Neural cell (in vitro differentiated cells): Measurements from ENCODE around the gene MAPK1. TPM values are rescaled to one million over a fixed set of nuclear protein-coding genes. Genes with fewer than 3 reads are reported as not detected.

Experiments
- H2AFZ ChIP-seq: fragments of 200-600, 300-800 bp; sonication (generic), shearing (Covaris generic); 2 replicates; pipeline ENCODE4 v1.6.0; 2014; ENCODE audit warnings: low read depth, mild to moderate bottlenecking, antibody characterized with exemption, low read length, moderate library complexity
- H3F3A ChIP-seq: fragments of 200-600 bp; shearing (Covaris generic); 2 replicates; pipeline ENCODE4 v1.6.1; 2016; ENCODE audit warnings: mild to moderate bottlenecking, moderate library complexity, mixed read lengths, antibody characterized with exemption, low read length; ENCODE audit not compliant: insufficient read depth, poor library complexity, severe bottlenecking
- H3K27ac ChIP-seq: fragments of 200-600, 300-800 bp; sonication (generic), shearing (Covaris generic); 2 replicates; pipeline ENCODE4 v1.5.1; 2014; ENCODE audit warnings: mild to moderate bottlenecking, low read length, moderate library complexity
- H3K27me3 ChIP-seq: fragments of 300-800, 200-600 bp; sonication (generic), shearing (Covaris generic); 2 replicates; pipeline ENCODE4 v1.6.0; 2014; ENCODE audit warnings: mild to moderate bottlenecking, low read depth, low read length, moderate library complexity; ENCODE audit not compliant: insufficient read depth
- H3K36me3 ChIP-seq: fragments of 300-800, 200-600 bp; sonication (generic), shearing (Covaris generic); 2 replicates; pipeline ENCODE4 v1.5.1; 2014; ENCODE audit warnings: mild to moderate bottlenecking, antibody characterized with exemption, low read length, moderate library complexity; ENCODE audit not compliant: insufficient read depth
- H3K4me2 ChIP-seq: fragments of 300-800, 200-600 bp; sonication (generic), shearing (Covaris generic); 2 replicates; pipeline ENCODE4 v1.6.0; 2014; ENCODE audit warnings: mild to moderate bottlenecking, low read length
- H3K4me3 ChIP-seq: fragments of 300-800, 200-600 bp; sonication (generic), shearing (Covaris generic); 2 replicates; pipeline ENCODE4 v1.5.1; 2014; ENCODE audit warnings: mild to moderate bottlenecking, low read length, moderate library complexity
- H3K79me2 ChIP-seq: fragments of 200-600 bp; shearing (Covaris generic); replicated peaks from 2 replicates; pipeline ENCODE4 v1.6.0; 2014; ENCODE audit warnings: mild to moderate bottlenecking, low read length, moderate library complexity; ENCODE audit not compliant: insufficient read depth
- H3K9ac ChIP-seq: fragments of 300-800, 200-600 bp; sonication (generic), shearing (Covaris generic); 2 replicates; pipeline ENCODE4 v1.6.1; 2016; ENCODE audit warnings: mild to moderate bottlenecking, low read length, mixed read lengths
- H3K9me2 ChIP-seq: fragments of 200-600 bp; shearing (Covaris generic); 2 replicates; pipeline ENCODE4 v1.6.1; 2016; ENCODE audit warnings: mild to moderate bottlenecking, low read length, mixed read lengths; ENCODE audit not compliant: insufficient read depth
- H3K9me3 ChIP-seq: fragments of 200-600, 300-800 bp; sonication (generic), shearing (Covaris generic); 2 replicates; pipeline ENCODE4 v1.6.1; 2016; ENCODE audit warnings: mild to moderate bottlenecking, mixed run types, low read length, moderate library complexity, mixed read lengths
- H4K20me1 ChIP-seq: fragments of 200-600 bp; shearing (Covaris generic); 2 replicates; pipeline ENCODE4 v1.6.1; 2016; ENCODE audit warnings: mild to moderate bottlenecking, mixed run types; ENCODE audit not compliant: insufficient read depth
- EP300 ChIP-seq: fragments of 450-650 bp; conservative IDR thresholded peaks from 2 replicates; pipeline ENCODE4 v1.6.1; 2014; ENCODE audit warnings: antibody characterized with exemption, mild to moderate bottlenecking, moderate library complexity; ENCODE audit not compliant: poor library complexity, severe bottlenecking
- EZH2 ChIP-seq: fragments of 200-600, 300-800 bp; shearing (Covaris generic), sonication (generic); IDR thresholded peaks from 2 replicates; pipeline ENCODE4 v1.6.1; 2014; ENCODE audit warnings: antibody characterized with exemption, low read length, borderline replicate concordance, mild to moderate bottlenecking; ENCODE audit not compliant: insufficient read depth, poor library complexity, severe bottlenecking
- MXI1 ChIP-seq: fragments of 450-650 bp; conservative IDR thresholded peaks from 2 replicates; pipeline ENCODE4 v1.6.1; 2014; ENCODE audit warnings: antibody characterized with exemption, mild to moderate bottlenecking; ENCODE audit not compliant: poor library complexity, severe bottlenecking
- POLR2AphosphoS5 ChIP-seq: IDR thresholded peaks from 2 replicates; pipeline ENCODE4 v1.6.1; 2012
- RAD21 ChIP-seq: fragments of 450-650 bp; conservative IDR thresholded peaks from 2 replicates; pipeline ENCODE4 v1.6.1; 2014; ENCODE audit warnings: antibody characterized with exemption, mild to moderate bottlenecking, moderate library complexity
- SMC3 ChIP-seq: fragments of 450-650 bp; conservative IDR thresholded peaks from 2 replicates; pipeline ENCODE4 v1.6.1; 2014; ENCODE audit warnings: antibody characterized with exemption, mild to moderate bottlenecking, moderate library complexity; ENCODE audit not compliant: poor library complexity
- TAF1 ChIP-seq: IDR thresholded peaks from 2 replicates; pipeline ENCODE4 v1.6.1; 2012; ENCODE audit warnings: low read depth
- polyA plus RNA-seq: library from polyadenylated mRNA; depleted of rRNA; stranded (reverse); fragments of >200 nt; gene quantifications from 2 replicates; pipeline ENCODE4 v1.2.3, GENCODE V29; 2014
- TF ChIP-seq, protein P1 (sequence below): IDR thresholded peaks from 2 replicates; pipeline ENCODE4 v1.6.1; 2012; ENCODE audit warnings: borderline replicate concordance
- TF ChIP-seq, protein P2 (sequence below): fragments of 450-650 bp; IDR thresholded peaks from 2 replicates; pipeline ENCODE4 v1.5.1; 2014; ENCODE audit warnings: antibody characterized with exemption, mild to moderate bottlenecking, moderate library complexity; ENCODE audit not compliant: poor library complexity, severe bottlenecking

MAPK1 gene
- polyA plus RNA-seq, 1 donor from 2014 or later: 43.3 TPM

DNA sequence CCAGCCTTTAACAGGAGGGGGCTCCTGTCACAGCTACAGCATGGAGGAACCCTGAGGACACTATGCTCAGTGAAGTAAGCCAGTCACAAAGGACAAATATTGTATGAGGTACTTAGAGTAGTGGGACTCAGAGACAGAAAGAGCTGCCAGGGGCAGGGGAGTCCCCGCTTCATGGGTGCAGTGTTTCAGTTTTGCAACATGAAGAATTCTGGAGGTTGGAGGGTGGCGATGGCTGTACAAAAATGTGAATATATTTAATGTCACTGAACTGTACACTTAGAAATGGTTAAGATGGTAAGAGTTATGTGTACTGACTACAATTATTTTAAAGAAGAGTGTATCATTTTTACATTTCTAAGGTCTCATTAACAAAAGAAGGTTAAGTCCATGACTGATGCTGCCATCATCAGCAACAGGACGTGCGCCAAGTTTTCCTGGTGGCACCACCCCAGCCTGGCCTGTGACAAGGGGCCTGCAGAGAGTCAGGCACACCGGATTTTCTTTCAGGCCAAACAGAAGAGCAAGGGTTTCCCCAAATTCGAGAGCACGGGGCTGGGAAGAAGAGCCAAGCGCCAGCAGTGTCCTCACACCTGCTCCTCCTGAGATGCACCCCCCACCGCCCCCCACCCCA is 153.9 kb downstream of the MAPK1 start:
- Histone ChIP-seq H3K9ac (peak overlapping the region; percentile 27), H3K27me3 (no peaks in the 10 kb centered on the region), H3K9me2 (no peaks in the 10 kb centered on the region), H3K27ac (peak overlapping the region; percentile 29), H3K36me3 (no peaks in the 10 kb centered on the region), H3F3A (no peaks in the 10 kb centered on the region), H3K9me3 (no peaks in the 10 kb centered on the region), H3K4me2 (no peak overlapping the region), H3K4me3 (no peak overlapping the region), H3K79me2 (peaks cover 4% of the 10 kb centered on the region), H2AFZ (no peak overlapping the region), H4K20me1 (no peaks in the 10 kb centered on the region)
- TF ChIP-seq MXI1 (peak; percentile 14), SMC3 (no peak), EZH2 (no peak)
- TF ChIP-seq, protein P1, sequence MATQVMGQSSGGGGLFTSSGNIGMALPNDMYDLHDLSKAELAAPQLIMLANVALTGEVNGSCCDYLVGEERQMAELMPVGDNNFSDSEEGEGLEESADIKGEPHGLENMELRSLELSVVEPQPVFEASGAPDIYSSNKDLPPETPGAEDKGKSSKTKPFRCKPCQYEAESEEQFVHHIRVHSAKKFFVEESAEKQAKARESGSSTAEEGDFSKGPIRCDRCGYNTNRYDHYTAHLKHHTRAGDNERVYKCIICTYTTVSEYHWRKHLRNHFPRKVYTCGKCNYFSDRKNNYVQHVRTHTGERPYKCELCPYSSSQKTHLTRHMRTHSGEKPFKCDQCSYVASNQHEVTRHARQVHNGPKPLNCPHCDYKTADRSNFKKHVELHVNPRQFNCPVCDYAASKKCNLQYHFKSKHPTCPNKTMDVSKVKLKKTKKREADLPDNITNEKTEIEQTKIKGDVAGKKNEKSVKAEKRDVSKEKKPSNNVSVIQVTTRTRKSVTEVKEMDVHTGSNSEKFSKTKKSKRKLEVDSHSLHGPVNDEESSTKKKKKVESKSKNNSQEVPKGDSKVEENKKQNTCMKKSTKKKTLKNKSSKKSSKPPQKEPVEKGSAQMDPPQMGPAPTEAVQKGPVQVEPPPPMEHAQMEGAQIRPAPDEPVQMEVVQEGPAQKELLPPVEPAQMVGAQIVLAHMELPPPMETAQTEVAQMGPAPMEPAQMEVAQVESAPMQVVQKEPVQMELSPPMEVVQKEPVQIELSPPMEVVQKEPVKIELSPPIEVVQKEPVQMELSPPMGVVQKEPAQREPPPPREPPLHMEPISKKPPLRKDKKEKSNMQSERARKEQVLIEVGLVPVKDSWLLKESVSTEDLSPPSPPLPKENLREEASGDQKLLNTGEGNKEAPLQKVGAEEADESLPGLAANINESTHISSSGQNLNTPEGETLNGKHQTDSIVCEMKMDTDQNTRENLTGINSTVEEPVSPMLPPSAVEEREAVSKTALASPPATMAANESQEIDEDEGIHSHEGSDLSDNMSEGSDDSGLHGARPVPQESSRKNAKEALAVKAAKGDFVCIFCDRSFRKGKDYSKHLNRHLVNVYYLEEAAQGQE: no peak

DNA sequence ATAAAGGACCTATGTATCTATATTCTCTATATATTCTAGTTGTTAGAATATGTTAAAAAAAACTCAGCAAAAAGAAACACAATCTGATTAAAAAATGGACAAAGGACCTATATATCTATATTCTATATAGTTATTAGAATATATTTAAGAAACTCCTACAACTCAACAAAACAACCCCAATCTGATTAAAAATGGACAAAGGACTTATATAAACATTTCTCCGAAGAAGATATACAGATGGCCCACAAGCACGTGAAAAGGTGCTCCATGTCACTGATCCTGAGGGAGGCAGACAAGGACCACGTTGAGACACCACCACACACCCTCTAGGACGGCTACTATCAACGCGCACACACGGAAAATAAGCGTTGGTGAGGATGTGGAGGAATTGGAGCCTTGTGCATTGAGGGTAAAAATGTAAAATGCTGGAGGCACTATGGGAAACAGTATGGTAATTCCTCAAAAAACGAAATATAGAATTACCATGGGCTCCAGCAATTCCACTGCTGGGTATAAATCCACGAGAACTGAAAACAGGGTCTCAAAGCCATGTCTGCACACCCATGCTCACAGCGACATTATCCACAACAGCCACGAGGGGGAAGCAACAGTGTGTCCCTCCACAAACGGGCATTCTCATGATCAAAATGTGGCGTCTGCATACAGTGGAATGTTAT is 154.6 kb downstream of the MAPK1 start:
- peak overlapping the region; percentile 29 for H3K27ac ChIP-seq
- no peaks in the 10 kb centered on the region for H3K9me3 ChIP-seq
- no peaks in the 10 kb centered on the region for H3F3A ChIP-seq
- no peak overlapping the region for H3K4me2 ChIP-seq
- no peaks in the 10 kb centered on the region for H4K20me1 ChIP-seq
- H3K4me3 ChIP-seq: no peak overlapping the region
- no peaks in the 10 kb centered on the region for H3K9me2 ChIP-seq
- peak; percentile 32 for TF ChIP-seq MXI1
- TF ChIP-seq, protein P2, sequence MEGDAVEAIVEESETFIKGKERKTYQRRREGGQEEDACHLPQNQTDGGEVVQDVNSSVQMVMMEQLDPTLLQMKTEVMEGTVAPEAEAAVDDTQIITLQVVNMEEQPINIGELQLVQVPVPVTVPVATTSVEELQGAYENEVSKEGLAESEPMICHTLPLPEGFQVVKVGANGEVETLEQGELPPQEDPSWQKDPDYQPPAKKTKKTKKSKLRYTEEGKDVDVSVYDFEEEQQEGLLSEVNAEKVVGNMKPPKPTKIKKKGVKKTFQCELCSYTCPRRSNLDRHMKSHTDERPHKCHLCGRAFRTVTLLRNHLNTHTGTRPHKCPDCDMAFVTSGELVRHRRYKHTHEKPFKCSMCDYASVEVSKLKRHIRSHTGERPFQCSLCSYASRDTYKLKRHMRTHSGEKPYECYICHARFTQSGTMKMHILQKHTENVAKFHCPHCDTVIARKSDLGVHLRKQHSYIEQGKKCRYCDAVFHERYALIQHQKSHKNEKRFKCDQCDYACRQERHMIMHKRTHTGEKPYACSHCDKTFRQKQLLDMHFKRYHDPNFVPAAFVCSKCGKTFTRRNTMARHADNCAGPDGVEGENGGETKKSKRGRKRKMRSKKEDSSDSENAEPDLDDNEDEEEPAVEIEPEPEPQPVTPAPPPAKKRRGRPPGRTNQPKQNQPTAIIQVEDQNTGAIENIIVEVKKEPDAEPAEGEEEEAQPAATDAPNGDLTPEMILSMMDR: peak; percentile 85
- TF ChIP-seq EZH2: no peak
- no peak for TF ChIP-seq TAF1
- peak; percentile 78 for TF ChIP-seq RAD21
- TF ChIP-seq EP300: no peak
- TF ChIP-seq SMC3: peak; percentile 80
- TF ChIP-seq, protein P1: no peak
- TF ChIP-seq POLR2AphosphoS5: no peak
- H3K9ac ChIP-seq: peak overlapping the region; percentile 27
- no peaks in the 10 kb centered on the region for H3K36me3 ChIP-seq
- H3K79me2 ChIP-seq: peaks cover 4% of the 10 kb centered on the region
- no peaks in the 10 kb centered on the region for H3K27me3 ChIP-seq
- no peak overlapping the region for H2AFZ ChIP-seq
